ENCODE measurements around the gene NCAPH2.
"Not testable (repeated sequence)": the region's sequence is repeated elsewhere in the genome, so short reads cannot be mapped to it uniquely, and the experiment has no call there.

The NCAPH2 gene

GRCh38 chr22:50530877-50531545 lies 23.0 kb downstream of the NCAPH2 start:
- peak; percentile 80 to 85 for DNase-seq (ENCODE audit: low read depth in 2 of 2)

GRCh38 chr22:50531546-50531961 lies 23.5 kb downstream of the NCAPH2 start:
- peak; percentile 69 to 74 for DNase-seq (ENCODE audit: low read depth in 2 of 2)

- no peak for DNase-seq (ENCODE audit: low read depth in 2 of 2)
These were observed 24.1 kb downstream of the NCAPH2 start for GRCh38 chr22:50531962-50532674.

GRCh38 chr22:50532824-50533796 lies 25.1 kb downstream of the NCAPH2 start:
- DNase-seq (ENCODE audit: low read depth in 2 of 2), result no peak

GRCh38 chr22:50533856-50534711 lies 26.1 kb downstream of the NCAPH2 start:
- DNase-seq (ENCODE audit: low read depth in 2 of 2), result not testable (repeated sequence)

GRCh38 chr22:50535113-50535512 lies 27.1 kb downstream of the NCAPH2 start:
- DNase-seq (ENCODE audit: low read depth in 2 of 2), result no peak

GRCh38 chr22:50536226-50536625 lies 28.2 kb downstream of the NCAPH2 start:
- no peak for DNase-seq (ENCODE audit: low read depth in 2 of 2)

- no peak for DNase-seq (ENCODE audit: low read depth in 2 of 2)
These were observed 29.7 kb downstream of the NCAPH2 start for GRCh38 chr22:50537765-50538164.

- no peak for DNase-seq (ENCODE audit: low read depth in 2 of 2)
These were observed 32.4 kb downstream of the NCAPH2 start for GRCh38 chr22:50540381-50540780.

- peak in 1 of 2 donors; percentile 42 for DNase-seq (ENCODE audit: low read depth in 2 of 2)
These were observed 33.6 kb downstream of the NCAPH2 start for GRCh38 chr22:50541667-50542026.

GRCh38 chr22:50542416-50542927 lies 34.4 kb downstream of the NCAPH2 start:
- DNase-seq (ENCODE audit: low read depth in 2 of 2), result peak in 1 of 2 donors; percentile 37

- DNase-seq (ENCODE audit: low read depth in 2 of 2), result peak; percentile 83 to 84
These were observed 36.2 kb downstream of the NCAPH2 start for GRCh38 chr22:50544078-50544745.

- no peak for DNase-seq (ENCODE audit: low read depth in 2 of 2)
These were observed 36.8 kb downstream of the NCAPH2 start for GRCh38 chr22:50544746-50545253.

- no peak for DNase-seq (ENCODE audit: low read depth in 2 of 2)
These were observed 37.7 kb downstream of the NCAPH2 start, which contains the start of gene KLHDC7B for GRCh38 chr22:50545522-50546325. Gene KLHDC7B, plus strand, starts transcription at chr22:50545899. Its CDS starts 345 bp downstream, at chr22:50546244.

GRCh38 chr22:50546326-50547262 lies 38.6 kb downstream of the NCAPH2 start:
- DNase-seq (ENCODE audit: low read depth in 2 of 2), result no peak

GRCh38 chr22:50547263-50547985 lies 39.4 kb downstream of the NCAPH2 start:
- DNase-seq (ENCODE audit: low read depth in 2 of 2), result no peak

Data from stimulated activated CD4-positive, alpha-beta T cell treated with anti-CD3 and anti-CD28 coated beads, Interleukin-4, amount 100 ng/mL, for 48 hours (primary cell).